Neural cell (in vitro differentiated cells): Measurements from ENCODE around the gene ACVRL1.

Experiments
- EP300 ChIP-seq: fragments of 450-650 bp; conservative IDR thresholded peaks from 2 replicates; pipeline ENCODE4 v1.6.1; 2014; ENCODE audit warnings: antibody characterized with exemption, mild to moderate bottlenecking, moderate library complexity; ENCODE audit not compliant: poor library complexity, severe bottlenecking
- MXI1 ChIP-seq: fragments of 450-650 bp; conservative IDR thresholded peaks from 2 replicates; pipeline ENCODE4 v1.6.1; 2014; ENCODE audit warnings: antibody characterized with exemption, mild to moderate bottlenecking; ENCODE audit not compliant: poor library complexity, severe bottlenecking
- TAF1 ChIP-seq: IDR thresholded peaks from 2 replicates; pipeline ENCODE4 v1.6.1; 2012; ENCODE audit warnings: low read depth

DNA sequence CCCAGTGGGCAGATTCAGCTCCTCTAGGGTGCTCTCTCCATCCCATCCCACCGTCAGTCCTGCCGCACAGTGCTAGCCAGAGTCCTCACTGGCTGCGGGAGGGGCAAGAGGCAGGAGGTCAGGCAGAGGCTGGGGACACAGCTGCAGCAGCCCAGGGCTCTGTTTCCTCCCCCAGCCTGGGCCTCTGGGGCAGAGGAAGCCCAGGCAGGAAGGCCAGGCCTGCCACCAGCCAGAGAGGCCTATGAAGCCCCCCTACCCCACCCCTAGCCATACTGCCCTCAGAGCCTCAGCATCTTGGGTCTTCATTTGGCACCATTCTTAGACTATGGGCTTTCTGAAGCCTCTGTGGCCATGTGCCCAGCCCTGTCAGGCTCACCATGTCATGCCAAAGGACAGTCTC, 3.4 kb downstream of the ACVRL1 start:
- TF ChIP-seq MXI1 (no peak), TAF1 (no peak), EP300 (no peak)
